HG03439 (cell line): ENCODE results near the gene UBAC2.
A peak's percentile ranks its signal among the peaks of the same experiment; 100 is the strongest.

Experiments used
- ATAC-seq: cut with Tn5 transposase; IDR thresholded peaks from one replicate; pipeline ENCODE4 v1.9.1; 2021; ENCODE audit warnings: mild to moderate bottlenecking, moderate library complexity; ENCODE audit not compliant: unreplicated experiment

UBAC2 gene

DNA sequence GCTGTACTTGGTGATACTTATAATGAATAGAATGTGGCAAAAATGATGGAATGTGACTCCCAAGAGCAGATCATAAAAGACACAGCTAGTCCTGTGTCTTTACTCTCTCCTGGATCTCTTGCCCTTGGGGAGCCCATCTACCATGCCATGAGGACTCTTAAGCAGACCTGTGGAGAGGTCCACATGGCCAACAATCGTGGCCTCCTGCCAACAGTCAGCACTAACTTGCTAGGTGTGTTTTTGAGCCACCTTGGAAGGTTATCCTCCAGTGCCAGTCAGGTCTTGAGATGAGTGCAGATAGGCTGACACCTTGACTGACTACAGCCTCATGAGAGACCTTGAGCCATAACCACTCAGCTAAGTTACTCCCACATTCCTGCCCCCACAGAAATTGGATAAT, 128.8 kb downstream of the UBAC2 start:
- ATAC-seq: no peak

DNA sequence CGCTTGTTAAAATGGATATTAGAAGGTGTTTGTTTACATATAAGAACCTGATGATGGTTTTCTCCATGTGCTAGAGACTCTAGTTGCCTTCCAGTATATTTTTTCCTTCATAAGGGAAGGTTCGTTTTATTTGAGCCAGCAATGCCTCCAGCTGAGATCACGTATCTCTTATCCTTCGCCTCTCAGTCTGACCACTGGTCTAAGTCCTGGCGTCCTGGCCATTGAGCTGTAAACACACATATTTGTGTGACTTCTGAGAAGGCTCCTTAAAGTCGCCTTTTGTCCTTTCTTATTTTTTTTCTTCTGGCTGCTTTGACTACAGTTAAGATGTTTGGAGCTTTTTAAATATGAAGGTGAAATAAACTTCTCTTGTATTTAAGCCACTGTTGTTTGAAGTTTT, 130.3 kb downstream of the UBAC2 start:
- no peak for ATAC-seq

GRCh38 chr13:99331881-99332293, 131.2 kb downstream of the UBAC2 start:
- peak; percentile 93 for ATAC-seq

DNA sequence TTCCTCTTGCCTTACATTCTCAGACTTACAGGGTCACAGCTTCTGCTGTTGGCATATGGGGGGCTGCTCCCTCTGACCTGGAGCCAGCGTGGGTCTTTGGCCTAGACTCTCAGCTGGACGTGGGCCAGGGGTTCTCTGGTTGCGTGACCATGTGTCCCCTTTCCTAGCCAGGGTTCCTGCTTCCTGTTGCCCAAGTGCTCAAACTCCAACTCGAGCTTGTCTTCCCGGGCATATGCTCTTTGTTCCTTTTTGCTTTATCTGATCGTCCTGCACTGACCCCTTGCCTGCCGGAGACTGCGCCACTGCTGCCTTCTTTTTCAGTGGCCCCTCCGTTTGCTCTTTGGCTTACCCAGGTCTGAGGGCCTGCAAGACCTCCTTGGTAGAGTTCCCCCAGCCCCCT, 131.8 kb downstream of the UBAC2 start:
- peak; percentile 21 for ATAC-seq

- ATAC-seq: no peak
Measured at GRCh38 chr13:99334221-99334620, 133.6 kb downstream of the UBAC2 start.

DNA sequence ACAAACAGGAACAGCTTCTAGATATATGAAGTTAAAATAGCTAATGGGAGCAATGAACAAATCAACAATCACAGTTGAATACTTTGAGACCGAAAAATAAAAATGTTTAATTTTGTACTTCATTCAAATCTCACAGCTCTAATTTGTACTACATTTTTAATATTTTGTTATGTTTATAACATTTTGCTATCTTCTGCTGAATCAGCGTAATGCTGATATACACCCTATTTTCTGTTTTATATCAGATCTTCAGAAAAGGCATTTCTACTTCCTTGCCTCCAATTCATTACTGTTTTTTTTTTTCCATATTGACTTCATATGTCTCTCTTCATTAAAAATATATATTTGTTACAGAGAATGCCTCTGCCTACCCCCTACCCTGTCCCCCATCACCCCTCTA, 134.4 kb downstream of the UBAC2 start:
- no peak for ATAC-seq

DNA sequence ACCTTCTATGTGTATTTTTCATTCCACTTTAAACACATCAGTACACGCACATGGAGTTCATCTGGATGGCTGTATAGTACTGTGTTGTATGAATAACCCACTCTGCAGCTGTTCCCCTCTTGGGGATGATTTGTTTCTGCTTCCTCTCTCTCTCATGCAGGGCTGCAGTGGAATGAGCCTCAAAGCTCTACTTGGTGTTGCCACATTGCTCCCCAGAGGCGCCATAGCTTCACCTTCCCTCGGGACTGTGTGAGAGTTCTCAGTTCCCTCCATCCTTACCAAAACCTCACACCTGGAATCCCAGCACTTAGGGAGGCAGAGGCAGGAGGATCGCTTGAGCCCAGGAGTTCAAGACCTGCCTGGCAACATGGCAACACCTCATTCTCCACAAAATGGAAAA, 134.9 kb downstream of the UBAC2 start:
- no peak for ATAC-seq

- no peak for ATAC-seq
Measured at GRCh38 chr13:99339230-99339721, 138.6 kb downstream of the UBAC2 start.

- ATAC-seq: no peak
Measured at GRCh38 chr13:99339736-99340397, 139.2 kb downstream of the UBAC2 start.

GRCh38 chr13:99340638-99341037, 140.0 kb downstream of the UBAC2 start:
- ATAC-seq: no peak

GRCh38 chr13:99341969-99342722, 141.5 kb downstream of the UBAC2 start:
- ATAC-seq: no peak

- no peak for ATAC-seq
Measured at GRCh38 chr13:99342723-99343315, 142.2 kb downstream of the UBAC2 start.

- ATAC-seq: no peak
Measured at GRCh38 chr13:99344610-99345208, 144.1 kb downstream of the UBAC2 start.

DNA sequence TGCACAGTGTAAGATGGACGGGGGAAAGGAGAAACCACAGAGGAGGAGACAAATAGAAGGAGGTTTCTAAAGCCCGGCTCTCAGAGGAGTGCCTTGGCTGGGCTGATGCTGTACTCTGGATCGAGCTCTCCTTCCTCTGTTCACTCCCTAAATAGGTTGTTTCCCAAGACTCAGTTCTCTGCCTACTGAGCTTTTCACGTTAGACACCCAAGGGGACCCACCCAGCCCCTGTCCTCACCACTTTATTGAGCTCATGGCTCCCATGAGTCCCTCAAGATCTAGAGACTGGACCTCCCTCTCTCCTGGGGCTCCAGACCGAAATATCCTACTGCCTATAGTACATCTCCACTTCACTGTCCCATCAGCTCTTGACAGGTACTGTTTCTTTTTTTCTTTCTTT, 144.7 kb downstream of the UBAC2 start:
- ATAC-seq: no peak

DNA sequence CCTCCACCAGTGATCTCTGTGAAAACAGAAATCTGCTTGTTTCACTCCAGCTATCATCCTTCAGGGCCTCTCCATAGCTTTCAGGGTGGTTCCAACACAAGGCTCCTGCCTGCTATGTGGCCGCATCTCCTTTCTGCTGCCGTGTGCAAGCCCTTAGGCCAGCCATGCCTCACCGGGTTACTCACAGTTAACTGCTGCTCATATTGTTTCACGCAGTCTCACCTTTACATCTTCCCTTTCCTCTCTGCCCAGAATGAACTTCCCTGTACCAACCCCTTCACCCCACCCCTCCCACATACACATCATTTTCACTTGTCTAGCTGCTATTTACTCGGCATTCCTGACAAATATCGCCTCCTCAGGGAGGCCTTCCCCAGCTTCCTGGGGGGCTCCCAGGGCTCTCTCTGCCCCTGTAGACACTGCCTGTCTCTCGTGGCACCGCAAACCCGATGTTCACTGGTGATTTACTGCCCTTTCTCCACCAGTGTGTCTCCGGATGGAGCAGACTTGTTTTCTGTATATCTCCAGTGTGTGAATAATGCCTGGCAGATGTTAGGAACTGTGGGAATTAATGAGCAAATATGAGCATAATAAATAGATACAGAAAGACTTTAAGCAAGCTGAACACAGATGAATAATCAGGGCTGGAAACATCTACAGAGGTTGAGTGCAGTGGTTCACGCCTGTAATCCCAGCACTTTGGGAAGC, 145.8 kb downstream of the UBAC2 start:
- ATAC-seq: no peak

GRCh38 chr13:99347335-99347878, 146.8 kb downstream of the UBAC2 start:
- peak; percentile 21 for ATAC-seq

GRCh38 chr13:99347911-99348451, 147.3 kb downstream of the UBAC2 start:
- ATAC-seq: peak; percentile 70

GRCh38 chr13:99350191-99350590, 149.5 kb downstream of the UBAC2 start:
- no peak for ATAC-seq

DNA sequence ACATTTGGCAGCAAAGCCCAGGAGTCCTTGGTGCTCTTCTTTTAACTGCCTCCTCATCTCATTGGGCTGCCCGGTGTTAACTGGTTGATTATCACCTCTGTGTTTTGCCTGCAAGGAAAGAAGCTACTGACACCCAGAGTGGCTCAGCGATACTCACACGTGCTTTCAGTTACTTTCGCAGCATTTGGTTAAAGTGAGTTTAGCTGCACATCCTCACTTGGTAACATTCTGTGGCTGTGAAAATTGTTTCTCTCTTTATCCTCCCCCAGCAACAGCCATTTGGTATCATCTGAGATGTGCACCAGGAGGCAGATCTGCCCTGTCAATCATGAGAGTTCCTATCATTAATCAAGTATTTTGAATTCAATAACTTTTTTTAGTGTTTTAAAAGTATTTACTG, 151.1 kb downstream of the UBAC2 start:
- ATAC-seq: no peak
